ENCODE results near the gene RASA4B.

GRCh38 chr7:102449136-102449535 lies 68.4 kb downstream of the RASA4B start:
- TF ChIP-seq POLR2A (IDR thresholded peaks at IDR 0.05; ENCODE audit: low read length) (no peak), GATA1 (IDR thresholded peaks at IDR 0.05; ENCODE audit: low read depth, low read length) (no peak)

All from erythroblast (primary cell).